Mucosa of rectum (tissue), 2 donors: ENCODE data around the gene PYROXD2.

Experiments used
- H3K27ac ChIP-seq, 2 donors: one replicate each; pipeline ENCODE4 v1.7.0; 2013; ENCODE audit warnings: inconsistent platforms in 2 of 2, low read depth in 2 of 2, low read length in 2 of 2
- H3K27me3 ChIP-seq, 2 donors: one replicate each; pipeline ENCODE4 v1.7.0; 2013; ENCODE audit warnings: low read length in 2 of 2; ENCODE audit not compliant: control insufficient read depth in 2 of 2, insufficient read depth in 2 of 2
- H3K36me3 ChIP-seq, 2 donors: one replicate each; pipeline ENCODE4 v1.7.0; 2013; ENCODE audit warnings: low read length in 2 of 2; ENCODE audit not compliant: control insufficient read depth in 2 of 2, insufficient read depth in 2 of 2
- H3K4me1 ChIP-seq, 2 donors: one replicate each; pipeline ENCODE4 v1.7.0; 2013; ENCODE audit warnings: low read length in 2 of 2, mild to moderate bottlenecking in 1 of 2; ENCODE audit not compliant: control insufficient read depth in 2 of 2, insufficient read depth in 2 of 2
- H3K4me3 ChIP-seq, 2 donors: one replicate each; pipeline ENCODE4 v1.7.0; 2013; ENCODE audit warnings: low read length in 2 of 2
- H3K9ac ChIP-seq, 2 donors: one replicate each; pipeline ENCODE4 v1.7.0; 2013; ENCODE audit warnings: low read length in 2 of 2, low read depth in 1 of 2, mild to moderate bottlenecking in 1 of 2
- H3K9me3 ChIP-seq, 2 donors: one replicate each; pipeline ENCODE4 v1.7.0; 2013; ENCODE audit warnings: low read length in 2 of 2; ENCODE audit not compliant: control insufficient read depth in 2 of 2
- donor health status: healthy.
- donor health status: Normal muscosa, but diverticular disease.

The PYROXD2 gene

GRCh38 chr10:98433881-98434732 lies 19.1 kb upstream of the PYROXD2 start:
- Histone ChIP-seq H3K27me3 (no peaks in the 10 kb centered on the region), H3K36me3 (peaks cover 52 to 67% of the 10 kb centered on the region in 2 donors)

GRCh38 chr10:98433371-98433770 lies 18.4 kb upstream of the PYROXD2 start:
- H3K36me3 ChIP-seq, result peaks cover 52 to 66% of the 10 kb centered on the region in 2 donors
- no peaks in the 10 kb centered on the region for H3K27me3 ChIP-seq
- H3K27ac ChIP-seq, result no peak overlapping the region

More at GRCh38 chr10:98433881-98434732, 19.1 kb upstream of the PYROXD2 start:
- Histone ChIP-seq H3K9me3 (no peaks in the 10 kb centered on the region), H3K4me3 (no peak overlapping the region), H3K4me1 (no peaks in the 10 kb centered on the region), H3K27ac (no peak overlapping the region), H3K9ac (no peak overlapping the region)

GRCh38 chr10:98432330-98432729 lies 17.3 kb upstream of the PYROXD2 start:
- H3K4me3 ChIP-seq, result no peak overlapping the region
- H3K9me3 ChIP-seq, result no peaks in the 10 kb centered on the region
- H3K9ac ChIP-seq, result no peak overlapping the region
- H3K36me3 ChIP-seq, result peaks cover 52 to 69% of the 10 kb centered on the region in 2 donors
- H3K27me3 ChIP-seq, result no peaks in the 10 kb centered on the region
- no peak overlapping the region for H3K27ac ChIP-seq
- H3K4me1 ChIP-seq, result no peaks in the 10 kb centered on the region

More at GRCh38 chr10:98433371-98433770, 18.4 kb upstream of the PYROXD2 start:
- H3K4me3 ChIP-seq, result no peak overlapping the region
- no peak overlapping the region for H3K9ac ChIP-seq
- H3K4me1 ChIP-seq, result no peaks in the 10 kb centered on the region
- no peaks in the 10 kb centered on the region for H3K9me3 ChIP-seq

GRCh38 chr10:98431016-98431415 lies 16.0 kb upstream of the PYROXD2 start:
- H3K9me3 ChIP-seq, result no peaks in the 10 kb centered on the region
- H3K9ac ChIP-seq, result no peak overlapping the region
- H3K27me3 ChIP-seq, result no peaks in the 10 kb centered on the region
- H3K27ac ChIP-seq, result no peak overlapping the region
- no peak overlapping the region for H3K4me3 ChIP-seq
- no peaks in the 10 kb centered on the region for H3K4me1 ChIP-seq
- peaks cover 57 to 75% of the 10 kb centered on the region in 2 donors for H3K36me3 ChIP-seq

GRCh38 chr10:98430427-98430826 lies 15.4 kb upstream of the PYROXD2 start:
- Histone ChIP-seq H3K27me3 (no peaks in the 10 kb centered on the region), H3K4me1 (no peaks in the 10 kb centered on the region), H3K27ac (no peak overlapping the region), H3K9me3 (no peaks in the 10 kb centered on the region), H3K9ac (no peak overlapping the region), H3K4me3 (no peak overlapping the region), H3K36me3 (peaks cover 53 to 70% of the 10 kb centered on the region in 2 donors)

GRCh38 chr10:98429320-98430072 lies 14.5 kb upstream of the PYROXD2 start:
- peaks cover 48 to 63% of the 10 kb centered on the region in 2 donors for H3K36me3 ChIP-seq
- no peaks in the 10 kb centered on the region for H3K27me3 ChIP-seq
- no peak overlapping the region for H3K27ac ChIP-seq
- no peaks in the 10 kb centered on the region for H3K9me3 ChIP-seq
- no peak overlapping the region for H3K4me3 ChIP-seq
- no peaks in the 10 kb centered on the region for H3K4me1 ChIP-seq
- H3K9ac ChIP-seq, result no peak overlapping the region

GRCh38 chr10:98427011-98427515 lies 12.1 kb upstream of the PYROXD2 start:
- Histone ChIP-seq H3K4me3 (no peak overlapping the region), H3K4me1 (no peaks in the 10 kb centered on the region), H3K36me3 (peaks cover 45 to 59% of the 10 kb centered on the region in 2 donors), H3K27me3 (no peaks in the 10 kb centered on the region), H3K9ac (no peak overlapping the region), H3K27ac (no peak overlapping the region), H3K9me3 (no peaks in the 10 kb centered on the region)

- Histone ChIP-seq H3K9me3 (no peaks in the 10 kb centered on the region), H3K36me3 (peaks cover 43 to 57% of the 10 kb centered on the region in 2 donors), H3K4me3 (no peak overlapping the region), H3K4me1 (no peaks in the 10 kb centered on the region), H3K27me3 (no peaks in the 10 kb centered on the region), H3K27ac (no peak overlapping the region), H3K9ac (no peak overlapping the region)
These were observed 10.8 kb upstream of the PYROXD2 start for GRCh38 chr10:98425511-98426352.

GRCh38 chr10:98424295-98425254 lies 9.6 kb upstream of the PYROXD2 start:
- no peak overlapping the region for H3K27ac ChIP-seq
- no peak overlapping the region for H3K4me3 ChIP-seq
- H3K9ac ChIP-seq, result no peak overlapping the region
- peaks cover 38 to 54% of the 10 kb centered on the region in 2 donors for H3K36me3 ChIP-seq
- H3K27me3 ChIP-seq, result no peaks in the 10 kb centered on the region
- no peaks in the 10 kb centered on the region for H3K4me1 ChIP-seq
- H3K9me3 ChIP-seq, result no peaks in the 10 kb centered on the region
